Activated gamma-delta T cell treated with anti-CD3 and anti-CD28 coated beads, Interleukin-2, amount 50 U/mL, for 16 hours (primary cell): ENCODE measurements around the gene MORF4L1.
"Not testable (repeated sequence)": the region's sequence is repeated elsewhere in the genome, so short reads cannot be mapped to it uniquely, and the experiment has no call there.

ENCODE experiments used
- DNase-seq: peaks from one replicate; pipeline ENCODE4 v3.0.0-alpha.2; 2020; ENCODE audit warnings: low read depth

Gene MORF4L1

DNA sequence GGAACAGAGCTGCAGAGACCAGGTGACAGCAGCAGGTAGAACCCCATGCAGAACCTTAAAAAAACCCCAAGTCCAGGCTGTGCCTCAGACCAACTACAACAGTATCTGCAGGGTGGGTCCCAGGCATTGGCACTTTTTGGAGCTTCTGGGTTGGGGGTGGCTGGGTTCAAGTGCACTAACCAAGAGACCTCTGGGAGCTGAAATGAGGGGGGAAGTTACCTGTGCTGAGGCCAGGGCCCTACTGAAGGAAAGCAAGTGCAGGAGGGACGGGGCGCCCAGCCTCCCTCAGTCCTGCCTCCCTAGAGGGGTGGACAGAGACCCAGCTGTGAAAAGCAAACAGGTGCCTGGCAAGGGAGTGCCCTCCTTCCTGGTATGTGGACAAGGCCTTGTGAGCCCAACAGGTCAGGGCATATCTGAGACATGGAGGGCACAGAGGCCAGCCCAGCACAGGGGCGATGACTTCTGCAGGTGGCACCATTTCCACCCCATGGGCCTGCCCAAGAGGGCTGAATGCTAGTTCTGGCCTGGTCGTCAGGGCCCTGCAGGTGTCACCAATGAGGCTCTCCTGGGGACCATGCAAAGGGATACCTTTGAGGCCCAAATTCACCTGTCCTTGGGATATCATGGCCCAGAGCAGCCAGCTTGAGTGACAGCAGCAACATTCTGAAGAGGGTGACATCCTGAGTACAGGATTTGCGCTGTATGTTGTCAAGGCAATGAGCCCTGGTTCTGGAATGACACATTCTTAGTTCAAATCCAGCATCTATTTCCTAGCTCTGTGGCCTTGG lies 53.5 kb downstream of the MORF4L1 start:
- DNase-seq = no peak

GRCh38 chr15:78927077-78927790 lies 54.5 kb downstream of the MORF4L1 start:
- DNase-seq = no peak

- not testable (repeated sequence) for DNase-seq
Observed at GRCh38 chr15:78928176-78928575, 55.5 kb downstream of the MORF4L1 start.

- no peak for DNase-seq
Observed at GRCh38 chr15:78928616-78929093, 56.0 kb downstream of the MORF4L1 start.

DNA sequence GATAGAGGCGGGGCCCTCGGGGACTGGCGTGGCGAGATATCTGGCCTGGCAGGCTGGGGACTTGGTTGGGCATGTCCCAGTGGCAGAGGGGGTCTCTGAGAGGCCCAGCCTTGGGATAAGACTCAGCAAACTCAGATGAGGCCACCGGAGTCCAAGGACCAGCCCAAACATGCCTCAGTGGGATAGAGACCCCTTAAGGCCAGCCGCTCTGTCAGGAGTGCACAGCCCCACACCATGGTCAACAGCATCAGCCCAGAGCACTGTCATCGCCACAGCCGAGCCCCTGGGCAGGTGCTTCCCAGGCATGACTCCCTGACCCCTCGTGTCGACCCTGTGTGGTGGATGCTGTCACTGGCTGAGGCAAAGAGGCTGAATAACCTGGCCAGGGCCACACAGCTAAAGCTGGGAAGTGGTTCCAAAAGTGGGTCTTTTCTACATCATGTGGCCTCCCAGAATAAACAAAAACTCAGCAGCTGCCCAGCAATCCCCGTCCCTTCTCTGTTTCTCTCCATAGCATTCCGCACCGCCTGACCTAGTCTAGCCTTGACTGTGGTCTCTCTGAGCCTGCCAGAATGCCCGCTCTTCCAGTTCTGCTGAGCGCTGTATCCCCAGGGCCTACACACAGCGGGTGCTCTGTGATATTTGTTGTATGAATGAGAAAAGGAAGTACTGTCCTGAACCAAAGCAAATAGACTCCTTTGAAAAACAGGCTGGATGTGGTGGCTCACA lies 57.0 kb downstream of the MORF4L1 start:
- DNase-seq = no peak

DNA sequence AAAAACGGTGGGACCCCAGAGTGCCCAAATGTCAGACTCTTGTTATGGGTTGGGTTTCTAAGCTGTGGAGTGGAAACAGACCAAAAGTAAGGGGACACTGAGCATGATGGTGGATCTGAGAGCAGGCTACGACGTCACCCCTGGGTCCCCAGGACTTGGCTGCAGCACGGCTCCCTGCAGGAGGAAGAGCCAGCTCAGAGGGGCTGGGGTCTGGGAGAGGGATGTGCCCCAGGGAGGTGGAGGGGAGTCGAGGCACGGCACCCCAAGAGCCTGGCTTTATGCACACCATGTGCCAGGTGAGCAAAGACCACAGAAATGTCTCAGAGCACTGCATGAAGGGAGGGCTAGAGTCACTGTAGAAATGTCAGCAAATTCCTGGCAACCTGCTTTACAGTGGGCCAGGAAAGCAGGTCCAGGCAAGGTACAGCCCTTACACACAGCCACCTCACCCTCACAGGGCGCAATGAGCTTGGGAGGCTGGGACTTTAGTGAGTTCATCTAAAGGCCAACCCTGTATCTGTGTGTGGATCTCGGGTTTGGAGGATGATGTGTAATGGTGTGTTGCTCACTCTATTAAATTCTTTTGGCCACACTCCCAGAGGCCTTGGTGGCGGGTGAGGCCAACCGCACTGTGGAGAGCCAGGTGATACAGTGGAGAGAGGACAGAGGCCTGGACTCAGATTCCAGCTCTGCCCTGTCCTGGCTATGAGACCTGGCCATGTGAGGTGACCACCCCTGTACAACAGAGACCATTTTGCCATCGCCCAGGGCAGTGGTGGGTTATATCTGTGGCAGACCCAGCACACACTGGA lies 58.1 kb downstream of the MORF4L1 start:
- DNase-seq = no peak

DNA sequence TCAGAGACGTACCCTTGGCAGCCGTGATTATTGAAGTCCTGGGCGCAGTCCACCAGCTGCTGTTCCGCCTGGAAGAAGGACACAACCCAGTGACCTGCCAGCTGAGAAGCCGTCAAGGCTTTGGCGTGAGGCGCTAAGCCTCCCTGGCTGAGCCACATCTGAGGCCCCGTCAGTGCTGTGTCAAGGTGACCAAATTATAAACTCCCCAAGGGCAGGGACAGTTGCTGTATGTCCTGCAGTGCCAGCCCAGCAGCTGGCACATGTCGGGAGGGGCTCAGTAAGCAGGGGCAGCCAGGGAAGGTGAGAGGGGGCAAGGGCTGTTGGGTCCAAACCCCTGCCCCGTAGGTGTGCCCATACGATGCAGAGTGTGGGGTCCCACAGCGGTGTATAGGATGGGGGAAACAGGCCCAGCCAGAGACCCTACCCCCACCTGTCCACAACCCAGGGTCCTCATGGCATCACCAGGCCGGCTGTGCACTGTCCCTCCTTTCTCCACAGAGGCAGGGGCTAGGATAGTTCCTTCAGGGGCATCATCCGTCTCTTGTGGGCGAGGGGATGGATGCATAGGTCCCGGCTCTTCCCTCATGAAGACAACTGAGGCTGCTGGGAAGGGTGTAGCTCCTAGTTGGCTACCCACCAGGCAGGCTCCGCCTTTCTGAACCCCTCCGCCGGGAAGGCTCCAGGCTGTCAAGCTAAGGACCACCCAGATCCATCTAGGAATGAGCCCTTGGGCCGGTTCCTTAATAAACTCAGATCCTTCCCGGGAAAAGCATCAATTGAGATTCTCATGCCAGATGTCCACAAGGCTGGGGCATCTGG lies 59.0 kb downstream of the MORF4L1 start:
- DNase-seq = no peak

GRCh38 chr15:78932258-78932808 lies 59.6 kb downstream of the MORF4L1 start:
- DNase-seq = no peak

DNA sequence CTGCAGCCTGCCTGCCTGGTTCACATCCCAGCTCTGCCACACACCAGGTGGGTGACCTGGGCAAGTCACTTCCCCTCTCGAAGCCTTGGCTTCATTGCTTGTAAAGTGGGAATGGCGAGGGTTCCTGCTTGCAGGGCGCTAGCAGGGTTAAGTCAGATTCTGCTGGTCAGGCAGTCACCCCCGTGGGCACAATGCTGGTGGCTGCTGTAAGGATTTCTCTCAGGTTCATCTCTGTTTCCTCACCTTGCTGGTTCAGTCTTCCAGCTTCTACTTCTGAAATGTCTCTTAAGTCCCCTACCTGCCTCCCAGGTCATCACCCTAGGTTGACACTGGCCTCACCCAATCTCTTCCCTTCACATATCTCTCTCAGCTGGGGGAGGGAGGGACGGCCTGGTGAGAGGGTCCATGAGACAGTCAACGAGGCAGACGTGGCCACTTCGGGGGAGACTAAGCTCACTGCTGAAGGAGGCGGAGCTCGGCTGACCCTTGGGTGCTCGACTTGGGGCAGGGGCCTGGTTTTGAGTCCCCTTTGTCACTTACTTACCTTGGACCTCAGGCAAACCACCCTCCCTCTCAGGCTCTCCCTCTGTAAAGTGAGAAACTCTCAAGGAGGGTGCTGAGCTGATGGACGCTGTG lies 60.6 kb downstream of the MORF4L1 start:
- DNase-seq = no peak

DNA sequence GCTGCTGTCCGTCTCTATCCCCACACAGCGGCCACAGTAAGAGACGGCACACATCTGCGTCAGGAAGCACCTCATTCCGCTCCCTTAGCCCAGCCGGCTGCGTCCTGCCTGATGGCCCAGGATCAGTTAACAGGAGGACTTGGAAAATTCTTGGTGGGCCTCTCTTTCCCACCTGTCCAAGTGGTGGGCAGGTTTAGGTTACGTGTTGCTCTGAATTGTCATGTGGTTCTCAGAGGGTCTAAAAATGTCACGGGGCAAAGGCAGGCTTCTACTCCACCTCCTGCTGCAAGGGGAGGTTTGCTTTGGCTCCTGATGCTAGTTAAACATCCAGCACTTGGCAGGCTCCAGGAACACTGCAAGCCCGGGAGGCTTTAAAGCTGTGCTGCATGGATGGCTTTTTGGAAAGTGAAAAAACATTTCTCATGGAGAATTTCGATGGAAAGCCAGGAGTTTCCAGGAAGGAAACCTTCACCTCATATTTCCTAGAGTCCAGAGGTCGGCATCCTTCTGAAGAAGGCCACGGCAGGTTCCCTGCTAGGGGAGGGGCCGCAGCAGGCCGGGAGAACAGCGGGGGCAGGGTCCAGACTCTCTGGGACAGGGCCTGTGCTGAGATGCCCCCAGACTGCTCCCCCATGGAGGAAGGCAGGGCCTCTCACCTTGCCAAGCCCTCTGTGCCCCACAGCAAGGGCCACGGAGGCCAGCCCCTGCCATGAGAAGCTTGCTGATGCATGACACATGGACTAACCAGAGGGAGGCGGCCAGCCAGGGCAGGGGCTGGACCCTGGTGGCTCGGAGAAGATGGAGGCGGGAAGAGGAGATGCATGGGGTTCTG lies 61.3 kb downstream of the MORF4L1 start:
- no peak for DNase-seq

GRCh38 chr15:78934655-78935023 lies 61.9 kb downstream of the MORF4L1 start:
- DNase-seq = no peak

DNA sequence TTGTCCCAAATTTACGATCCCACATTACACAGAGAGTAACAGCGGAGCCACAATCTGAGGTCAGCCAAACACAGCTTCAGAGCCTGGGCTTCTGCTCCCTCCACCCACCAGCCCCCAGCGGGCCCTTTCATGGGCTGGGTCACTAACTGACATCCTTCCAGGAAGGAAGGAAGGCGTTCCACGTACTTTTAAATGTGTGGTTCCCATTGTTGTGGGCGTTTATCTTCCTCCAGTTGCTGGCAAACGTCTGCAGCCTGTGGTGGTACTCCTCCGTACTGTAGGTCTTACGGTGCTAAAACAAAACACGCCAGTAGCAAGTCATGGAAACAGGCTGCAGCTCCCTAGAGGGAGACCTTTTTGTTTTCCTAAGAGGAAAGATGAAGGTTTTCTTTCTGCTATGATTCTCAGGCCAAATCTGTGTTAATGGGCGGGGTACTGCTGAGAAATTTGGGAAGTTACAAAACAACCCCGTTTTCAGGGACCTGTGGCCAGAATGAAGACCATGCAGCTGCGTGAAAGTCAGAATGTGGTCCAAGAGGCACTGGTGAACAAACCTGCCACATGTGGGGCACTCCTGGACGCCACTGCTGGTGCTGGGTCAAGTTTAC lies 64.5 kb downstream of the MORF4L1 start:
- no peak for DNase-seq

GRCh38 chr15:78938658-78939488 lies 66.2 kb downstream of the MORF4L1 start:
- no peak for DNase-seq

DNA sequence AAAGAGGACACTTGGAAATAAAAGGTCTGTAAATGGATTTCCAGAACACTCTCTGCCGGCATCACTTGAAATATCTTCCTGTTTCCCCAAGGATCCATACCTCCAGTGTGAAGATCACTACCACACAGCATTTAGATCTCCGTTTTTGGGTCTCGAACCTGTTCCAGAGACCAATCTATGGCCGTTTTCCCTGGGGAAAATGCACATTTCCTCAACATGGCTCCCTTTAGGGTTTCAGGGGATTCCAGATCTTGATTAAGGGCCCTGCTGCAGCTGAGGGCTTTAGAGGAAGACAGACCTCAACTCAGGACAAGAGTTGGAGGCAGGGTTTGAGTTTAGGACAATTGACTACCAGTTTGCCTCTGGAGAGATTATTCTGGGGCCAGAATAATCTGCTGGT lies 70.1 kb downstream of the MORF4L1 start:
- DNase-seq = no peak

GRCh38 chr15:78943692-78944091 lies 71.0 kb downstream of the MORF4L1 start:
- no peak for DNase-seq

- no peak for DNase-seq
Observed at GRCh38 chr15:78944202-78944625, 71.5 kb downstream of the MORF4L1 start.

DNA sequence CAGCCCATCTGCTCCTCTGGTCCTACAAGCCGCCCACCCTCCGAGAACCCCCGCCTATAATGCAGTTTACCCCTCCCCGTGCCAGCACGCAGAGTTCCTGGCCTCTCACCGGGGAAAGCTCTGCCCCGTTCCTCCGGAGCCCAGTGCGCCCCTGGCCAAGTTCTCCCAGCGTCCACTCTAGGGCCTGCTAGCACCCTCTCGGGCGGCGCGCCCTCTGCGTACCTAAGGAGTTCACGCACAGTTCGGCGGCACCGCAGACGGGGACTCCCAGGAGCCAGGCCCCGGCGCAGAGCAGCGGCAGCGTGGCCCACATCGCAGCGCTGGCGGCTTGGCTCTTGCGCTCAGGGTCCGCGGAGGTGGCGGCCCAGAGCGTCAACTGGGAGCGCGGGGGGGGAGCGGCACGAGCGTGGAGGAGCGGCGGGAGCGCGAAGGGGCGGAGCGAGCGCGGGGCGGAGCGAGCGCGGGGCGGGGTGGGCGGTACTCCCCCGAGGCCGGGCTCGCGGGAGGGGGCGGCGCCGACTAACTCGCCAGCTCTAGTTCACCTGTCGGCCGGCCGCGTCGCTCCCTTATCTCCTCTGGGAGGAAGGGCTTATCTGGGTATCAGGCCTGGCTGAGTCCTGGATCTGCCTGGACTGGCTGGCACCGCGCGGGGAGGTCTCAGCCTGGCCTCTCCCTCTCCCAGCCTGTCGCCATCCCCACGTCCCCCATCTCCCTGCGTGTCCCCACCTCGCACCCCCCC lies 72.1 kb downstream of the MORF4L1 start, which contains the start of gene CTSH:
Gene CTSH (minus strand): TSS at position 378 of the 739 bp plus-strand sequence. CDS start 65 bp downstream, at position 313.
- peak; percentile 39 for DNase-seq
